ENCODE data around the gene SLC44A3.

GRCh38 chr1:94776474-94776873 is 43.7 kb upstream of the SLC44A3 start:
- TF ChIP-seq CTCF (IDR thresholded peaks at IDR 0.05) (no peak), POLR2A (IDR thresholded peaks at IDR 0.05) (no peak)
